Spleen (tissue), 11 donors: ENCODE results near the gene OCEL1. TPM values are rescaled to one million over a fixed set of nuclear protein-coding genes. Genes with fewer than 3 reads are reported as not detected.

ENCODE experiments used
- DNase-seq: peaks from one replicate; pipeline ENCODE4 v3.0.0-alpha.2; 2020
- H3K27ac ChIP-seq, 8 donors: fragments of 200-600 bp; sonication (generic) in 7 of 8; 1 replicate in 4 of 8; 2 replicates in 4 of 8; pipeline versions ENCODE4 v1.5.0 to v1.8.0; 2016 to 2021; ENCODE audit warnings: inconsistent platforms in 4 of 8, mild to moderate bottlenecking in 4 of 8, moderate library complexity in 1 of 8
- H3K27me3 ChIP-seq, 7 donors: fragments of 200-600 bp; sonication (generic) in 6 of 7; replicated peaks in 1 of 7; 1 replicate in 4 of 7; 2 replicates in 3 of 7; pipeline versions ENCODE4 v1.5.0 to v1.8.0; 2016 to 2021; ENCODE audit warnings: inconsistent platforms in 3 of 7, mild to moderate bottlenecking in 1 of 7
- H3K36me3 ChIP-seq, 6 donors: fragments of 200-600 bp; sonication (generic) in 5 of 6; 1 replicate in 4 of 6; 2 replicates in 2 of 6; pipeline versions ENCODE4 v1.5.0 to v1.8.0; 2016 to 2021; ENCODE audit warnings: inconsistent platforms in 2 of 6
- H3K4me1 ChIP-seq, 6 donors: fragments of 200-600 bp; sonication (generic) in 5 of 6; 1 replicate in 3 of 6; 2 replicates in 3 of 6; pipeline versions ENCODE4 v1.5.0 to v1.8.0; 2016 to 2021; ENCODE audit warnings: inconsistent platforms in 3 of 6
- H3K4me3 ChIP-seq, 8 donors: fragments of 200-600 bp; sonication (generic) in 7 of 8; 1 replicate in 4 of 8; 2 replicates in 4 of 8; pipeline versions ENCODE4 v1.5.0 to v1.8.0; 2016 to 2021; ENCODE audit warnings: inconsistent platforms in 4 of 8, mild to moderate bottlenecking in 4 of 8, moderate library complexity in 2 of 8
- H3K9me3 ChIP-seq, 8 donors: fragments of 200-600 bp; sonication (generic) in 7 of 8; 1 replicate in 4 of 8; 2 replicates in 4 of 8; pipeline versions ENCODE4 v1.5.0 to v1.8.0; 2016 to 2021; ENCODE audit warnings: inconsistent platforms in 4 of 8
- CTCF ChIP-seq, 11 experiments: fragments of 200-600 bp in 7 of 11; fragments of 450-650 bp in 4 of 11; sonication (generic) in 4 of 11; IDR thresholded peaks in 8 of 11; conservative IDR thresholded peaks in 3 of 11; 1 replicate in 7 of 11; 2 replicates in 4 of 11; pipeline versions ENCODE4 v1.4.0 to v1.8.0; 2016 to 2021; ENCODE audit warnings: antibody characterized with exemption in 11 of 11, inconsistent platforms in 4 of 11, mild to moderate bottlenecking in 1 of 11
- POLR2A ChIP-seq, 3 donors: fragments of 450-650 bp; IDR thresholded peaks; one replicate each; pipeline ENCODE4 v1.5.1; 2017; ENCODE audit warnings: antibody characterized with exemption in 3 of 3, mild to moderate bottlenecking in 1 of 3
- POLR2AphosphoS5 ChIP-seq, 3 donors: sonication (generic); formaldehyde crosslinking; IDR thresholded peaks; one replicate each; pipeline ENCODE4 v1.5.1; 2017; ENCODE audit warnings: antibody characterized with exemption in 3 of 3
- WGBS, 5 donors: extraction: QIAGEN DNeasy Blood & Tissue Kit in 3 of 5; methylation state at CpG; one replicate each; pipeline versions ENCODE4 v1.1.5 to v1.1.7; 2013 to 2018; 5-methylcytosine and 5-hydroxymethylcytosine counted together
- intact Hi-C: fragments of 100-400 bp; cut with DNase I; formaldehyde crosslinking; loops from one replicate; pipeline ENCODE4 v1.15.0; 2023; ENCODE audit warnings: low total_unique reads
- polyA plus RNA-seq, 3 donors: library from polyadenylated mRNA; stranded (reverse); fragments of 200-250 nt; gene quantifications; one replicate each; pipeline ENCODE4 v1.2.1, GENCODE V29; 2013
- total RNA-seq, 7 donors: library from RNA; depleted of rRNA in 3 of 7; stranded (reverse); fragments of >200 nt in 3 of 7; fragmentation: NEBNext Ultra II Directional in 4 of 7; extraction: Animal tissue kit (Norgen Biotek cat#: 25700) in 4 of 7; gene quantifications; one replicate each; pipeline versions ENCODE4 v1.1.0 to v1.2.1, GENCODE V29; 2016 to 2021
- donor health status: healthy with polysubstance abuse.
- donor health status: DM: no; HTN: no; CAD: no; lungs with moderate emphysema.
- donor health status: DM: no; HTN: no; CAD: no.
- donor health status: Bipolar disorder and iron deficiency.
- donor health status: healthy.
- donor health status: DM: no; HTN: no; CAD: no.
- donor health status: DM: yes; HTN: yes; CAD: no.

Gene OCEL1
- total and polyA plus RNA-seq, 10 donors: 7.7 to 31.8 (median 24.8) TPM

GRCh38 chr19:17262557-17262956 is 36.5 kb downstream of the OCEL1 start:
- TF ChIP-seq POLR2A (IDR thresholded peaks at IDR 0.05) (no peak), POLR2AphosphoS5 (IDR thresholded peaks at IDR 0.05) (peak in 1 of 3 donors; percentile 16)
- DNase-seq: no peak
- WGBS, 5 donors: 66 to 76% (median 74%) methylated on average over 11 to 16 of the region's 16 CpGs
- Histone ChIP-seq H3K4me1 (peaks cover 5 to 45% (median 28%) of the 10 kb centered on the region in 6 donors), H3K27me3 (no peaks in the 10 kb centered on the region), H3K9me3 (peaks cover 0 to 13% (median 4%) of the 10 kb centered on the region in 8 donors), H3K4me3 (peak overlapping the region in 2 of 8 donors; percentile 6 to 58), H3K27ac (peak overlapping the region in 1 of 8 donors; percentile 73), H3K36me3 (peaks cover 0 to 10% (median 0%) of the 10 kb centered on the region in 6 donors)
- intact Hi-C loops: no loop called here

- no peak for DNase-seq
- WGBS, 5 donors: 75 to 82% (median 79%) methylated on average over 20 to 23 of the region's 23 CpGs
- TF ChIP-seq POLR2AphosphoS5 (IDR thresholded peaks at IDR 0.05): no peak
- TF ChIP-seq CTCF (IDR thresholded peaks at IDR 0.05 in 8 of 11, conservative IDR thresholded peaks at IDR 0.05 in 3 of 11): no peak
- no peak for TF ChIP-seq POLR2A (IDR thresholded peaks at IDR 0.05)
- peak overlapping the region; percentile 0 to 77 (median 64) for H3K27ac ChIP-seq
- peaks cover 0 to 12% (median 4%) of the 10 kb centered on the region in 8 donors for H3K9me3 ChIP-seq
- intact Hi-C loops: no loop called here
- H3K36me3 ChIP-seq: peaks cover 0 to 14% (median 2%) of the 10 kb centered on the region in 6 donors
- H3K4me3 ChIP-seq: peak overlapping the region in 5 of 8 donors; percentile 14 to 58 (median 16)
- no peaks in the 10 kb centered on the region for H3K27me3 ChIP-seq
- peaks cover 13 to 59% (median 41%) of the 10 kb centered on the region in 6 donors for H3K4me1 ChIP-seq
Measured at GRCh38 chr19:17263712-17264640, 38.0 kb downstream of the OCEL1 start.

GRCh38 chr19:17264641-17264979 is 38.6 kb downstream of the OCEL1 start, which contains the start of gene USHBP1:
USHBP1 (minus strand) TSS chr19:17264745; CDS start chr19:17264299, 446 bp downstream.
- Histone ChIP-seq H3K36me3 (peaks cover 0 to 14% (median 7%) of the 10 kb centered on the region in 6 donors), H3K4me3 (peak within 1 kb of the TSS in 5 of 8 donors; percentile 14 to 58 (median 16)), H3K27ac (peak within 1 kb of the TSS; percentile 0 to 77 (median 64)), H3K27me3 (no peaks in the 10 kb centered on the region), H3K4me1 (peaks cover 13 to 59% (median 42%) of the 10 kb centered on the region in 6 donors), H3K9me3 (peaks cover 0 to 5% (median 1%) of the 10 kb centered on the region in 8 donors)
- intact Hi-C loops: no loop called here
- DNase-seq: no peak
- peak in 2 of 3 donors; percentile 68 to 84 for TF ChIP-seq POLR2AphosphoS5 (IDR thresholded peaks at IDR 0.05)
- TF ChIP-seq CTCF (IDR thresholded peaks at IDR 0.05 in 8 of 11, conservative IDR thresholded peaks at IDR 0.05 in 3 of 11): no peak
- no peak for TF ChIP-seq POLR2A (IDR thresholded peaks at IDR 0.05)
- 21 to 35% (median 25%) methylated on average over 5 of the region's 5 CpGs for WGBS, 5 donors

GRCh38 chr19:17266026-17266425 is 40.0 kb downstream of the OCEL1 start:
- Histone ChIP-seq H3K27me3 (no peaks in the 10 kb centered on the region), H3K27ac (peak overlapping the region in 7 of 8 donors; percentile 61 to 88 (median 83)), H3K9me3 (no peaks in the 10 kb centered on the region), H3K4me3 (no peak overlapping the region), H3K36me3 (peaks cover 0 to 25% (median 20%) of the 10 kb centered on the region in 6 donors), H3K4me1 (peaks cover 13 to 54% (median 37%) of the 10 kb centered on the region in 6 donors)
- WGBS, 5 donors: 80 to 96% (median 91%) methylated on average over 7 of the region's 7 CpGs
- TF ChIP-seq POLR2A (IDR thresholded peaks at IDR 0.05) (no peak), POLR2AphosphoS5 (IDR thresholded peaks at IDR 0.05) (no peak), CTCF (IDR thresholded peaks at IDR 0.05 in 8 of 11, conservative IDR thresholded peaks at IDR 0.05 in 3 of 11) (no peak)
- no peak for DNase-seq
- intact Hi-C loops: no loop called here
